GM21447 (cell line): Measurements from ENCODE around the gene FAM227A.

ENCODE experiments used
- ATAC-seq: cut with Tn5 transposase; IDR thresholded peaks from one replicate; pipeline ENCODE4 v1.9.1; 2021; ENCODE audit not compliant: unreplicated experiment

Gene FAM227A

DNA sequence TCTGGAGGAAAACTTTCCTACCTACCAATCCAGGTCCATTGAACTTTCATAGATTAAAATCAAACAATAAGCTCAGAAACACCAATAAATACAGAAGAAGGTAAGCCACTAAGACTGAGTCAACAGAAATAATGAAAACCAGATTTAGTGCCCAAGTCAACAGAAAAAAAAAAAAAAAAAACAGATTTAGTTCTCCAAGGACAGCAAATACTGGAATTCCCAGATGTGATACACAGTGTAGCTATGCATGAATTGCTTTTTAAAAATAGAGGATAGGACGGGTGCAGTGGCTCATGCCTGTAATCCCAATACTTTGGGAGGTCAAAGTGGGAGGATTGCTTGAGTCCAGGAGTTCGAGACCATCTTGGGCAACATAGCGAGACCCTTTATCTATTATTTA lies 101.9 kb downstream of the FAM227A start:
- ATAC-seq, result no peak

DNA sequence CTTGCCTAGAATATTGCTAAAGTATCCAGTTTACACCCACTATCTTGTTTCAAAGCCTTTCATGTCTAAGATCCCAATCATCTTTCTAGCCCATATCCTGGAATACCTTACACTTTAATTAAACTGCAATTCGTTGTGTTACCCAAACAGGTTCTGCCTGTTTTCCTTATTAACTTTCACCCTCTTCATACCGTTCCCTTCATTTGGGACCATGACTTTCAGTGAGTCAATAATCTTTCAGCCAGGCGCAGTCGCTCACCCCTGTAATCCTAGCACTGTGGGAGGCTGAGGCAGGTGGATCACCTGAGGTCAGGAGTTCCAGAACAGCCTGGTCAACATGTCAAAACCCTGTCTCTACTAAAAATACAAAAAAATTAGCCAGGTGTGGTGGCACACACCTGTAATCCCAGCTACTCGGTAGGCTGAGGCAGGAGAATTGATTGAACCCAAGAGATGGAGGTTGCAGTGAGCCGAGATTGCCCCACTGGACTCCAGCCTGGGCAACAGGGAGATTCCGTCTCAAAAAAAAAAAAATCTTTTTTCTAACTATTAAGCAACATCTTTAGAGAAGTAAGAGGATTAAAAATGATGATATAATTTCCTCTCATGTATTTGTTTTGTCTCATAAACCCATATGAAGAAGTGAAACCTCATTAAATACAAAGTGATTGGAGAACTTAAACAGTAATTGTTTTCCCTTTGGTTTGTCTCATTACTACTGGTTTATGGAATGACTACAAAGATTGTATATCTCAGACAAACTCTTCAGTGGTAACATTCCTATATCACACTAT lies 106.9 kb downstream of the FAM227A start:
- ATAC-seq, result no peak

DNA sequence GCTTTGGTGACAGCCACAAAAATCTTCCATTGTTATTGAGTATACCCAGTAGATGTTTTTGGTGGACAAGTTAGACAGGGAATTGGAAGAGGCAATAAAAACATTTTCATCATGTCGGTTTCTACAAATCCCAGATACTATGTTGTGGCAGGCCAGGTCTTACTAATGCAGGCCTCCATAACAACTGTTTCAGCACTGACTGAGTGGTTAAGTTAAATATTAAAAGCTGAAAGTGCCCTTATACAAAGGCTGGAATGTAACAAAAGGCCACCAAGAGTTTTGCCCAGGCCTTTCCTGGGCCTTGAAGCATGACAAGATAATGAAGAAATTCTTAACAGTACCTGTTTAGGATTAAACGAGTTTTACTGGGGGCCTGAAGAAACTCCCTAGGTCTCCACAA lies 115.5 kb downstream of the FAM227A start:
- no peak for ATAC-seq

DNA sequence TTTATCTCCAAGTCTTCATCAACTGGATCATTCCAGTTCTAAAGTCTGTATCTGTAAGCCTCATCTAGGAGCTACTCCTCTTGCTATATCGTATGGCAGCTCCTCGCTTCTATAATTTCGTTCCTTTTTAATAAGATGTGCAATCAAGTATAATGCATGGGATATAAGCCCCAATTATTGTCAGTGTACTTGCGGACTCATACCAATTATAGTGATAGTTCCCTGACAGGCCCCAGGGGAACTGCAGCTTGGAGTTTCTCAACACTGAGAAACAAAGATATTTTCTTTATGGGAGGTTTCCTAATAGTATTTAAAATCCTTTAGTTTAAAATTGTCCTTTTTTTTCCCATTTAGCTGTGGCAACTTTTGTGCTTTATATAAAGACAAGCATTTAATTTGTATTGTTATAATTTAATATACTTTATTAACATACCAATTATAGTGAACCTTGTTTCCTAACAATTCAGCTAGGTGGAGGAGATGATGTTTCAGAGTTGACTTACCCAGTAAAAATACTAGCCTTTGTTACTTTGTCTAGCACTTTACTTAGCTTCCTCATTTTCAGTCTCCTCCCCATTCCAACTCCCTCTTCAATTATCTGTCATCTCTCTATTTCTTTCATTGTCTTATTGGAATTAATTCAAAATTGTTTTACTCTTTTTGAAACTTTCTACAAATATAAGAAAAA lies 124.8 kb downstream of the FAM227A start:
- ATAC-seq, result no peak
